ENCODE results near the gene GNG2. TPM values are rescaled to one million over a fixed set of nuclear protein-coding genes. Genes with fewer than 3 reads are reported as not detected.

GNG2 gene
- total RNA-seq, 2 experiments from 2014 or later = 24.0 to 32.0 TPM

DNA sequence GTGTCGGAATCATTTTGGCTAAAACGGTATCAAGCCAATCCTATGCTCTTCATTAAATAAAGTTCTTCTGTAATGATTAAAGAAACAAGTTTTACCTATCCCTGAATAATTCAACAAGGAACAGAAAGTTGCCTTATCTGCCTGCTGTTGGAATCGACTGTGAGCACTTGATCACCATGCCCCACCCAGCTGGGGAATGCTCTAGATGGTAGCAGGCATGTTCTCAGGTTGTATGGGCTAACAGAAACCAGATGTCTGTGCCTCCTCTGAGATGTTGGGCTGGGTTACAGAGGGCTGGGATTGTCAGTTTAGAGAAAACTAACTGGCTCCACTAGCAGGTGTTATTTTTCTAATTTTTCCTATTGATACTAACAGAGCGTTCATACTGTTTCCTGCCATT is 157.8 kb downstream of the GNG2 start:
- no peaks in the 10 kb centered on the region for H3K9me3 ChIP-seq (ENCODE audit: low read length)
- H3K27ac ChIP-seq (ENCODE audit: low read depth, low read length, poor library complexity, severe bottlenecking) = no peak overlapping the region
- intact Hi-C loops (cut with micrococcal nuclease; ENCODE audit: unreplicated experiment) = no loop called here
- DNase-seq (ENCODE audit: low spot score) = no peak
- no peaks in the 10 kb centered on the region for H3K36me3 ChIP-seq (ENCODE audit: insufficient read depth, low read length)
- ChIA-PET POLR2A (no interaction called here), CTCF (ENCODE audit: unreplicated experiment) (no interaction called here)
- no peaks in the 10 kb centered on the region for H3K79me2 ChIP-seq (ENCODE audit: insufficient read depth, low read depth, low read length)
- no peak overlapping the region for H3K4me2 ChIP-seq (ENCODE audit: low read length)
- H3K9me2 ChIP-seq (ENCODE audit: insufficient read depth, low read length) = no peaks in the 10 kb centered on the region
- no TSS peak for BruUV-seq (replicated peaks)
- no peak for TF ChIP-seq CTCF (conservative IDR thresholded peaks at IDR 0.05; ENCODE audit: low read length)
- TF ChIP-seq EZH2phosphoT487 (IDR thresholded peaks at IDR 0.05; ENCODE audit: borderline replicate concordance, low read depth, low read length) = no peak
- no peak overlapping the region for H2AFZ ChIP-seq (ENCODE audit: low read length)
- H3K4me3 ChIP-seq (ENCODE audit: low read depth, low read length, poor library complexity, severe bottlenecking) = no peak overlapping the region
- no peaks in the 10 kb centered on the region for H4K20me1 ChIP-seq (ENCODE audit: insufficient read depth, low read length)
- H3K4me1 ChIP-seq (ENCODE audit: insufficient read depth, low read length, poor library complexity, severe bottlenecking) = no peaks in the 10 kb centered on the region

DNA sequence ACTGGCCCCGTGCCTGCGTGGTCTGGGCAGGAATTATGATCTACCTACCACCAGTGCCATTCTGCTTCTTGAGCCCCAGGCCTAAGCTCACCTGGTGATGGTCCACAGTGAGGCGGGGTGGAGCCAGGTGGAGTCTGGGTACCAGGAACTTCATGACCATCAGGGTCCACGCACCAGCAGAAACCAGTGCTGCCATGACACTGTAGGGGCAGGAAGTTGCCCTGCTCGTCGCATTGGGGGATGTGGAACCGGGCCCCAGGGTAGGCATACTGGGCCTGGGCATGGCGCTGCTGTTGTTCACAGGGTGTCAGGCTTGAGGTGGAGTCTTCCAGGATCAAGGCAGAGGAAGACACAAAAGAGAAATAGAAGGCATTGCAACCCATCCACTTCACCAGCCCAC is 158.6 kb downstream of the GNG2 start:
- H3K36me3 ChIP-seq (ENCODE audit: insufficient read depth, low read length) = no peaks in the 10 kb centered on the region
- no peaks in the 10 kb centered on the region for H3K9me2 ChIP-seq (ENCODE audit: insufficient read depth, low read length)
- ChIA-PET POLR2A (no interaction called here), CTCF (ENCODE audit: unreplicated experiment) (no interaction called here)
- no peak overlapping the region for H3K4me3 ChIP-seq (ENCODE audit: low read depth, low read length, poor library complexity, severe bottlenecking)
- no peak for DNase-seq (ENCODE audit: low spot score)
- H3K4me1 ChIP-seq (ENCODE audit: insufficient read depth, low read length, poor library complexity, severe bottlenecking) = no peaks in the 10 kb centered on the region
- no peaks in the 10 kb centered on the region for H3K9me3 ChIP-seq (ENCODE audit: low read length)
- no peaks in the 10 kb centered on the region for H3K79me2 ChIP-seq (ENCODE audit: insufficient read depth, low read depth, low read length)
- no TSS peak for BruUV-seq (replicated peaks)
- H4K20me1 ChIP-seq (ENCODE audit: insufficient read depth, low read length) = no peaks in the 10 kb centered on the region
- H3K27ac ChIP-seq (ENCODE audit: low read depth, low read length, poor library complexity, severe bottlenecking) = no peak overlapping the region
- no peak overlapping the region for H2AFZ ChIP-seq (ENCODE audit: low read length)
- intact Hi-C loops (cut with micrococcal nuclease; ENCODE audit: unreplicated experiment) = no loop called here
- H3K4me2 ChIP-seq (ENCODE audit: low read length) = no peak overlapping the region
- no peak for TF ChIP-seq CTCF (conservative IDR thresholded peaks at IDR 0.05; ENCODE audit: low read length)
- TF ChIP-seq EZH2phosphoT487 (IDR thresholded peaks at IDR 0.05; ENCODE audit: borderline replicate concordance, low read depth, low read length) = no peak

Other genes starting within 250 kb of the GNG2 start
- 7.6 and 12.3 TPM in 2 replicates for gene FRMD6, start 208.7 kb upstream of the GNG2 start, total RNA-seq (2014; rRNA removed; shearing (Covaris generic))
- 4.4 and 4.9 TPM in 2 replicates for gene FRMD6, start 208.7 kb upstream of the GNG2 start, total RNA-seq (2022)
- 194 and 244 TPM in 2 replicates for gene RTRAF, start 128.9 kb downstream of the GNG2 start, total RNA-seq (2014; rRNA removed; shearing (Covaris generic))
- 213 and 233 TPM in 2 replicates for gene RTRAF, start 128.9 kb downstream of the GNG2 start, total RNA-seq (2022)
- not detected in 2 replicates for gene NID2, start 208.4 kb downstream of the GNG2 start, total RNA-seq (2014; rRNA removed; shearing (Covaris generic))
- not detected in 2 replicates for gene NID2, start 208.4 kb downstream of the GNG2 start, total RNA-seq (2022)

Measured in OCI-LY7 (cell line).